Thymus (tissue), 14 donors: ENCODE measurements around the gene SORL1. TPM values are rescaled to one million over a fixed set of nuclear protein-coding genes. Genes with fewer than 3 reads are reported as not detected.
"Not testable (repeated sequence)": the region's sequence is repeated elsewhere in the genome, so short reads cannot be mapped to it uniquely, and the experiment has no call there.

Experiments used
- DNase-seq, 9 donors: peaks; one replicate each; pipeline ENCODE4 v3.0.0-alpha.2; 2013; ENCODE audit warnings: low spot score in 9 of 9, low read depth in 6 of 9, missing footprints in 1 of 9
- H3K27ac ChIP-seq, 2 donors: one replicate each; pipeline ENCODE4 v1.5.1; 2013; ENCODE audit warnings: control low read depth in 1 of 2, low read depth in 1 of 2, low read length in 1 of 2, mild to moderate bottlenecking in 1 of 2, moderate library complexity in 1 of 2
- H3K27me3 ChIP-seq, 2 donors: one replicate each; pipeline ENCODE4 v1.5.1; 2013; ENCODE audit warnings: low read length in 1 of 2; ENCODE audit not compliant: control insufficient read depth in 2 of 2, insufficient read depth in 1 of 2
- H3K36me3 ChIP-seq, 2 donors: one replicate each; pipeline ENCODE4 v1.5.1; 2013; ENCODE audit warnings: low read length in 1 of 2, mild to moderate bottlenecking in 1 of 2, moderate library complexity in 1 of 2; ENCODE audit not compliant: control insufficient read depth in 2 of 2, insufficient read depth in 2 of 2
- H3K4me1 ChIP-seq, 2 donors: one replicate each; pipeline ENCODE4 v1.5.1; 2013; ENCODE audit warnings: low read length in 2 of 2; ENCODE audit not compliant: control insufficient read depth in 2 of 2, insufficient read depth in 2 of 2
- H3K4me3 ChIP-seq, 2 donors: one replicate each; pipeline ENCODE4 v1.5.1; 2013; ENCODE audit warnings: low read length in 2 of 2, control low read depth in 1 of 2, mild to moderate bottlenecking in 1 of 2
- H3K9me3 ChIP-seq, 2 donors: one replicate each; pipeline ENCODE4 v1.5.1; 2013; ENCODE audit warnings: low read length in 1 of 2, mild to moderate bottlenecking in 1 of 2; ENCODE audit not compliant: control insufficient read depth in 2 of 2, insufficient read depth in 1 of 2
- WGBS: extraction: QIAGEN DNeasy Blood & Tissue Kit; methylation state at CpG from one replicate; pipeline ENCODE4 v1.1.7; 2013; 5-methylcytosine and 5-hydroxymethylcytosine counted together
- long read RNA-seq, 10 donors: transcript quantifications; one replicate each; lab custom pipeline, GENCODE V29; 2026
- polyA plus RNA-seq: library from polyadenylated mRNA; stranded (reverse); fragments of 200-250 nt; gene quantifications from one replicate; pipeline ENCODE4 v1.2.3, GENCODE V29; 2013
- total RNA-seq: library from RNA; stranded (reverse); fragments of 120-200 nt; gene quantifications from one replicate; pipeline ENCODE4 v1.2.4, GENCODE V29; 2013
- donor health status: healthy.

Gene SORL1
- total RNA-seq (23.8 TPM), polyA plus RNA-seq (7.4 TPM)
- long read RNA-seq, donor 1, partial matches to known transcripts, result 0 of 4 reads
- long read RNA-seq, donor 1, other reads (novel, unspliced or antisense), result 0 of 4 reads
- long read RNA-seq, donor 2, result 0 reads
- long read RNA-seq, donor 3, full-length matches to known transcripts, result 23 of 23 reads
- long read RNA-seq, donor 3, partial matches to known transcripts, result 0 of 23 reads
- long read RNA-seq, donor 3, other reads (novel, unspliced or antisense), result 0 of 23 reads
- long read RNA-seq, donor 4, transcript SORL1-205 (2 exons, 1,765 nt), result major isoform, 8 of 28 reads
- long read RNA-seq, donor 4, partial matches to known transcripts, result 20 of 28 reads
- long read RNA-seq, donor 4, other reads (novel, unspliced or antisense), result 0 of 28 reads
- long read RNA-seq, donor 5, transcript SORL1-205 (2 exons, 1,765 nt), result major isoform, 34 of 40 reads
- long read RNA-seq, donor 5, partial matches to known transcripts, result 6 of 40 reads
- long read RNA-seq, donor 5, other reads (novel, unspliced or antisense), result 0 of 40 reads
- long read RNA-seq, donor 6, transcript SORL1-205 (2 exons, 1,765 nt), result major isoform, 18 of 19 reads
- long read RNA-seq, donor 6, partial matches to known transcripts, result 0 of 19 reads
- long read RNA-seq, donor 6, other reads (novel, unspliced or antisense), result 0 of 19 reads
- long read RNA-seq, donor 7, full-length matches to known transcripts, result 18 of 18 reads
- long read RNA-seq, donor 7, partial matches to known transcripts, result 0 of 18 reads
- long read RNA-seq, donor 7, other reads (novel, unspliced or antisense), result 0 of 18 reads
- long read RNA-seq, donor 8, transcript SORL1-205 (2 exons, 1,765 nt), result major isoform, 12 of 12 reads
- long read RNA-seq, donor 8, partial matches to known transcripts, result 0 of 12 reads
- long read RNA-seq, donor 8, other reads (novel, unspliced or antisense), result 0 of 12 reads
- long read RNA-seq, donor 9, transcript SORL1-205 (2 exons, 1,765 nt), result major isoform, 10 of 10 reads
- long read RNA-seq, donor 9, partial matches to known transcripts, result 0 of 10 reads
- long read RNA-seq, donor 9, other reads (novel, unspliced or antisense), result 0 of 10 reads
- long read RNA-seq, donor 10, transcript SORL1-205 (2 exons, 1,765 nt), result major isoform, 15 of 15 reads
- long read RNA-seq, donor 10, partial matches to known transcripts, result 0 of 15 reads
- long read RNA-seq, donor 10, other reads (novel, unspliced or antisense), result 0 of 15 reads

- Histone ChIP-seq H3K9me3 (peaks cover 0 to 4% of the 10 kb centered on the region in 2 donors), H3K36me3 (no peaks in the 10 kb centered on the region), H3K27me3 (no peaks in the 10 kb centered on the region), H3K4me1 (peaks cover 21 to 49% of the 10 kb centered on the region in 2 donors), H3K4me3 (peak within 1 kb of the TSS; percentile 59 to 77), H3K27ac (peak within 1 kb of the TSS; percentile 64 to 76)
- DNase-seq, result peak in 6 of 9 donors; percentile 55 to 87 (median 68)
- WGBS, result under 1% methylated on average over 89 of the region's 89 CpGs
Observed at GRCh38 chr11:121451986-121452608, at the start of gene SORL1. Gene SORL1 (plus strand): TSS chr11:121452314. CDS start chr11:121452332, 18 bp downstream.

GRCh38 chr11:121405646-121406045 lies 46.5 kb upstream of the SORL1 start:
- no peak overlapping the region for H3K27ac ChIP-seq
- no peak overlapping the region for H3K4me3 ChIP-seq
- no peak for DNase-seq
- 75% methylated on average over 1 of the region's 1 CpG for WGBS
- H3K27me3 ChIP-seq, result no peaks in the 10 kb centered on the region
- H3K9me3 ChIP-seq, result peaks cover 0 to 2% of the 10 kb centered on the region in 2 donors
- no peaks in the 10 kb centered on the region for H3K4me1 ChIP-seq
- no peaks in the 10 kb centered on the region for H3K36me3 ChIP-seq

GRCh38 chr11:121406291-121406690 lies 45.8 kb upstream of the SORL1 start:
- no peak overlapping the region for H3K4me3 ChIP-seq
- no peak overlapping the region for H3K27ac ChIP-seq
- no peaks in the 10 kb centered on the region for H3K36me3 ChIP-seq
- no peak for DNase-seq
- no peaks in the 10 kb centered on the region for H3K9me3 ChIP-seq
- no peaks in the 10 kb centered on the region for H3K4me1 ChIP-seq
- WGBS, result 96% methylated on average over 2 of the region's 2 CpGs
- no peaks in the 10 kb centered on the region for H3K27me3 ChIP-seq

GRCh38 chr11:121408830-121409229 lies 43.3 kb upstream of the SORL1 start:
- Histone ChIP-seq H3K4me1 (no peaks in the 10 kb centered on the region), H3K9me3 (no peaks in the 10 kb centered on the region), H3K27ac (no peak overlapping the region), H3K4me3 (no peak overlapping the region), H3K27me3 (no peaks in the 10 kb centered on the region), H3K36me3 (no peaks in the 10 kb centered on the region)
- 88% methylated on average over 2 of the region's 2 CpGs for WGBS
- no peak for DNase-seq

- DNase-seq, H3K9me3 ChIP-seq, H3K4me1 ChIP-seq, H3K36me3 ChIP-seq, H3K4me3 ChIP-seq, H3K27me3 ChIP-seq, H3K27ac ChIP-seq: not testable (repeated sequence)
- 97% methylated on average over 2 of the region's 2 CpGs for WGBS
Observed at GRCh38 chr11:121410041-121410440, 42.1 kb upstream of the SORL1 start.

- H3K4me3 ChIP-seq, H3K9me3 ChIP-seq, H3K27me3 ChIP-seq, H3K27ac ChIP-seq, H3K36me3 ChIP-seq, DNase-seq, H3K4me1 ChIP-seq: not testable (repeated sequence)
Observed at GRCh38 chr11:121411330-121411729, 40.8 kb upstream of the SORL1 start.

GRCh38 chr11:121412000-121412587 lies 40.0 kb upstream of the SORL1 start:
- H3K4me3 ChIP-seq, result no peak overlapping the region
- H3K36me3 ChIP-seq, result no peaks in the 10 kb centered on the region
- WGBS, result over 99% methylated on average over 4 of the region's 4 CpGs
- no peak overlapping the region for H3K27ac ChIP-seq
- no peaks in the 10 kb centered on the region for H3K27me3 ChIP-seq
- DNase-seq, result no peak
- no peaks in the 10 kb centered on the region for H3K9me3 ChIP-seq
- H3K4me1 ChIP-seq, result peaks cover under 1 to 3% of the 10 kb centered on the region in 2 donors

- Histone ChIP-seq H3K9me3 (no peaks in the 10 kb centered on the region), H3K27ac (no peak overlapping the region), H3K36me3 (no peaks in the 10 kb centered on the region), H3K4me1 (peaks cover 4 to 7% of the 10 kb centered on the region in 2 donors), H3K27me3 (no peaks in the 10 kb centered on the region), H3K4me3 (no peak overlapping the region)
- 75% methylated on average over 4 of the region's 4 CpGs for WGBS
- no peak for DNase-seq
Observed at GRCh38 chr11:121412711-121413415, 39.3 kb upstream of the SORL1 start.
